ENCODE data around the gene AKNAD1. TPM values are rescaled to one million over a fixed set of nuclear protein-coding genes. Genes with fewer than 3 reads are reported as not detected.

The AKNAD1 gene
- total and polyA plus RNA-seq, 2 of the 8 experiments (the other 6 are each of a cell fraction or from before 2014, with no cell fraction given) = not detected

DNA sequence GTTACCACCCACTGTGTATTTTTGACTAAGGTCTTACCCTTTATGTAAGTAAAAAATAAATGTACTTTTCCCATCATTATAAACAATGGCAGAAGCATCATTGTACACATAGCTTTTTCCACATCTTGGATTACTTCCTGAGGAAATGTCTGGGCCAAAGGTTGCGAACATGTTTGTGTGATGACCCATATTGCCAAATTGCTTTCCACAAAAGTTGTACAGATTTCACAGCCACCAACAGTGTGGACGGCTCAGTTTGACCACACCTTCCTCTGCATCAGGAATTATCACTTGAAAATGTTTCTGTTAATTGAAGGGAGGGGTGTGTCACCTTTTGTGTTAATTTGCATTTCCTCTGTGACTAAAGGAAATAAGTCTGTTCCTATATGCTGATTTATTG, 25.7 kb downstream of the AKNAD1 start:
- no peak overlapping the region for H3K56ac ChIP-seq (replicated peaks; ENCODE audit: insufficient read length, low read depth, low read length)
- no peak overlapping the region for H2AK5ac ChIP-seq (ENCODE audit: low read depth, low read length)
- H3K9ac ChIP-seq (replicated peaks in 1 of 4; ENCODE audit: extremely low read depth in 1 of 4, low read depth in 3 of 4, low read length in 3 of 4) = no peak overlapping the region
- H3K4me2 ChIP-seq (ENCODE audit: insufficient read depth in 1 of 2, low read depth in 2 of 2, low read length in 2 of 2) = no peak overlapping the region
- peaks cover 0 to 3% (median 2%) of the 10 kb centered on the region in 4 experiments; a peak in 3 of 7 replicates for H3K4me1 ChIP-seq (replicated peaks in 1 of 4; ENCODE audit: control insufficient read depth in 3 of 4, insufficient read depth in 4 of 4, low read length in 3 of 4)
- ChIA-PET POLR2A (ENCODE audit: partially characterized antibody) (interaction anchor here (0.8 kb wide), 1 partner anchor 139 kb away, joined by 3 read pairs; the partner anchor contains the start of gene PRPF38B), CTCF (ENCODE audit: partially characterized antibody) (interaction anchor here (0.6 to 12.5 kb wide), 7 partner anchors 13 to 281 kb away, joined by 3 to 160 read pairs (median 4); no protein-coding TSS in a partner anchor)
- H2BK120ac ChIP-seq (replicated peaks; ENCODE audit: low read depth, low read length) = no peak overlapping the region
- no peak overlapping the region for H4K8ac ChIP-seq (ENCODE audit: extremely low read depth, insufficient read depth, low read length)
- WGBS, 2 experiments (ENCODE audit: extremely low coverage in 1 of 2, insufficient coverage in 1 of 2, insufficient read length in 1 of 2, insufficient replicate concordance in 2 of 2, low coverage in 1 of 2, low lambda C conversion rate in 2 of 2, missing lambda C conversion rate in 1 of 2) = 92% methylated on average over 2 of the region's 2 CpGs; no CpG with 5 or more reads in 1 of the 2 experiments
- FAIRE-seq (no peak), DNase-seq (ENCODE audit: low read depth in 1 of 2, low spot score in 2 of 2) (no peak)
- no peak overlapping the region for H3K23ac ChIP-seq (ENCODE audit: insufficient read length)
- H3K14ac ChIP-seq (ENCODE audit: insufficient read length) = no peak overlapping the region
- H3K4ac ChIP-seq (replicated peaks; ENCODE audit: insufficient read length, low read depth, low read length) = no peak overlapping the region
- no peaks in the 10 kb centered on the region for H3K79me1 ChIP-seq (ENCODE audit: low read depth, low read length)
- H3K4me3 ChIP-seq (ENCODE audit: extremely low read depth in 1 of 4, insufficient read depth in 2 of 4, low read depth in 3 of 4, low read length in 4 of 4) = no peak overlapping the region
- H3K36me3 ChIP-seq (ENCODE audit: control insufficient read depth in 2 of 4, insufficient read depth in 4 of 4, low read length in 3 of 4) = no peaks in the 10 kb centered on the region
- no peaks in the 10 kb centered on the region for H3K23me2 ChIP-seq (ENCODE audit: low read depth, low read length)
- H2BK20ac ChIP-seq (ENCODE audit: low read length) = no peak overlapping the region
- no peak overlapping the region for H4K5ac ChIP-seq (ENCODE audit: insufficient read length, low read depth, low read length)
- H3K27ac ChIP-seq (ENCODE audit: low read depth, low read length) = no peak overlapping the region
- no peak overlapping the region for H2AFZ ChIP-seq (ENCODE audit: low read length)
- no peak overlapping the region for H3K18ac ChIP-seq (ENCODE audit: extremely low read depth, low read length)
- no peaks in the 10 kb centered on the region for H3K79me2 ChIP-seq (ENCODE audit: control insufficient read depth in 1 of 2, insufficient read depth in 2 of 2, low read length in 2 of 2)
- H4K20me1 ChIP-seq (replicated peaks in 1 of 2; ENCODE audit: control insufficient read depth in 1 of 2, insufficient read depth in 2 of 2, low read length in 2 of 2) = no peaks in the 10 kb centered on the region
- H2BK15ac ChIP-seq (ENCODE audit: low read length) = no peak overlapping the region
- H3K9me3 ChIP-seq (ENCODE audit: insufficient read depth in 2 of 2, low read depth in 1 of 2, low read length in 1 of 2) = no peaks in the 10 kb centered on the region
- H2BK12ac ChIP-seq (ENCODE audit: low read depth, low read length) = no peak overlapping the region
- no peak overlapping the region for H2BK5ac ChIP-seq (ENCODE audit: low read depth, low read length)
- no peaks in the 10 kb centered on the region for H3K27me3 ChIP-seq (replicated peaks in 1 of 4; ENCODE audit: control insufficient read depth in 3 of 4, extremely low read depth in 1 of 4, insufficient read depth in 3 of 4, low read length in 3 of 4)
- H4K91ac ChIP-seq (replicated peaks; ENCODE audit: insufficient read length, low read length) = no peak overlapping the region
- no peak for TF ChIP-seq POLR2A (IDR thresholded peaks at IDR 0.05; ENCODE audit: control extremely low read depth in 1 of 2, low read depth in 2 of 2, low read length in 2 of 2)
